HG02973 (cell line): ENCODE measurements around the gene APOB.

Source experiments
- ATAC-seq: cut with Tn5 transposase; IDR thresholded peaks from one replicate; pipeline ENCODE4 v1.9.1; 2021; ENCODE audit warnings: moderate library complexity; ENCODE audit not compliant: unreplicated experiment

The APOB gene, protein sequence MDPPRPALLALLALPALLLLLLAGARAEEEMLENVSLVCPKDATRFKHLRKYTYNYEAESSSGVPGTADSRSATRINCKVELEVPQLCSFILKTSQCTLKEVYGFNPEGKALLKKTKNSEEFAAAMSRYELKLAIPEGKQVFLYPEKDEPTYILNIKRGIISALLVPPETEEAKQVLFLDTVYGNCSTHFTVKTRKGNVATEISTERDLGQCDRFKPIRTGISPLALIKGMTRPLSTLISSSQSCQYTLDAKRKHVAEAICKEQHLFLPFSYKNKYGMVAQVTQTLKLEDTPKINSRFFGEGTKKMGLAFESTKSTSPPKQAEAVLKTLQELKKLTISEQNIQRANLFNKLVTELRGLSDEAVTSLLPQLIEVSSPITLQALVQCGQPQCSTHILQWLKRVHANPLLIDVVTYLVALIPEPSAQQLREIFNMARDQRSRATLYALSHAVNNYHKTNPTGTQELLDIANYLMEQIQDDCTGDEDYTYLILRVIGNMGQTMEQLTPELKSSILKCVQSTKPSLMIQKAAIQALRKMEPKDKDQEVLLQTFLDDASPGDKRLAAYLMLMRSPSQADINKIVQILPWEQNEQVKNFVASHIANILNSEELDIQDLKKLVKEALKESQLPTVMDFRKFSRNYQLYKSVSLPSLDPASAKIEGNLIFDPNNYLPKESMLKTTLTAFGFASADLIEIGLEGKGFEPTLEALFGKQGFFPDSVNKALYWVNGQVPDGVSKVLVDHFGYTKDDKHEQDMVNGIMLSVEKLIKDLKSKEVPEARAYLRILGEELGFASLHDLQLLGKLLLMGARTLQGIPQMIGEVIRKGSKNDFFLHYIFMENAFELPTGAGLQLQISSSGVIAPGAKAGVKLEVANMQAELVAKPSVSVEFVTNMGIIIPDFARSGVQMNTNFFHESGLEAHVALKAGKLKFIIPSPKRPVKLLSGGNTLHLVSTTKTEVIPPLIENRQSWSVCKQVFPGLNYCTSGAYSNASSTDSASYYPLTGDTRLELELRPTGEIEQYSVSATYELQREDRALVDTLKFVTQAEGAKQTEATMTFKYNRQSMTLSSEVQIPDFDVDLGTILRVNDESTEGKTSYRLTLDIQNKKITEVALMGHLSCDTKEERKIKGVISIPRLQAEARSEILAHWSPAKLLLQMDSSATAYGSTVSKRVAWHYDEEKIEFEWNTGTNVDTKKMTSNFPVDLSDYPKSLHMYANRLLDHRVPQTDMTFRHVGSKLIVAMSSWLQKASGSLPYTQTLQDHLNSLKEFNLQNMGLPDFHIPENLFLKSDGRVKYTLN (N-terminal part only)

DNA sequence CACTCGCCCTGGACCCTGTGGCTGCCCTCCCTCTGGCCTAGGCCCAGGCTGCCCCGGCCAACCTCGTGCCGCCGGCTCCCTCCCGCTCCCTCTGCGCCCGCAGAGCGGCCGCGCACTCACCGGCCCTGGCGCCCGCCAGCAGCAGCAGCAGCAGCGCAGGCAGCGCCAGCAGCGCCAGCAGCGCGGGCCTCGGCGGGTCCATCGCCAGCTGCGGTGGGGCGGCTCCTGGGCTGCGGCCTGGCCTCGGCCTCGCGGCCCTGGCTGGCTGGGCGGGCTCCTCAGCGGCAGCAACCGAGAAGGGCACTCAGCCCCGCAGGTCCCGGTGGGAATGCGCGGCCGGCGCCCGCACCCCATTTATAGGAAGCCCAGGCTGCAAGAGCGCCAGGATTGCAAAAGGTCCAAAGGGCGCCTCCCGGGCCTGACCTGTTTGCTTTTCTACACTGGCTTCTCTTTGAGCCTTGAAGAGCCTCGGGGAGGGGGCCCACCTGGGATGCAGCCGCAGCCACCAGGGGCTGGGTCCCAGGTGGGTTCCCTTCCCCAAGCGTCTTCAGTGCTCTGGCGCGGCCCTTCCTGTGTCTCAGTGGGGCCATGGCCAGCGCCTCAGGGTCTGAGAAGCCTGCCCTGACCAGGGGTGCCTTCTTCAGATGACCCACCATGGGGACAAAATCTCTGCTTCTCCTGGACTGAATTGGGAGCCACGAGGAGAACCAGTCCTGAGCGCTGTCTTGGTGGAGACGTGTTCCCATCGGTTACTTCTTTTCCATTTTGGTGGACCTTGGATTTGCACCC, at the start of gene APOB:
TSS of gene APOB (minus strand) at position 330 of the 789 bp plus-strand sequence. CDS start at position 202, 128 bp downstream.
- ATAC-seq: no peak

DNA sequence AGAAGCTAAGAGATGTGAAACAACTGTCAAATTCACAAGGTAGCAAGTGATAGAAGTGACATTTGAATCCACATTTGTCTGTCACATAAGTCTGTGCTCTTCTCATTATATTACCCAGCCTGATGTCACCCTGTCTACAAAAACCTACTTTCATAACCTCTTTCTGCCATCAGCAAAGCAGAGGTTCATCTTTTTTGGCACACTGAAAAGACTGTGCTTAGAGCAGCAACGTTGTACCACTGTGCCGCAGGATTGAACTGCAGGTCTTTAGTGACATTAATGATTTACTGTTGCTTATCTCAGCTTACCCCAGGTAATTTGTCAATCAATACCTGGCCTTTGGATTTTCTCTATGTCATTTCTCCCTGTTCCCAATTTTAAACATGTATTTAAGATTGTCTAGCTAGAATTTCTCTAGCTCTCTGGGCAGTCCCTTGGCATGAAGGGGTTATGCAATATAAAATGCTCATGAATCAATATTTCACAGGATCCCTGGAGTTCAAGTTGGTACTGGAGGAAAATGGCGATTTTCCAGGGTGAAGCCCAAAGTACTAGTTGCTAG, 48.5 kb upstream of the APOB start:
- ATAC-seq: no peak

DNA sequence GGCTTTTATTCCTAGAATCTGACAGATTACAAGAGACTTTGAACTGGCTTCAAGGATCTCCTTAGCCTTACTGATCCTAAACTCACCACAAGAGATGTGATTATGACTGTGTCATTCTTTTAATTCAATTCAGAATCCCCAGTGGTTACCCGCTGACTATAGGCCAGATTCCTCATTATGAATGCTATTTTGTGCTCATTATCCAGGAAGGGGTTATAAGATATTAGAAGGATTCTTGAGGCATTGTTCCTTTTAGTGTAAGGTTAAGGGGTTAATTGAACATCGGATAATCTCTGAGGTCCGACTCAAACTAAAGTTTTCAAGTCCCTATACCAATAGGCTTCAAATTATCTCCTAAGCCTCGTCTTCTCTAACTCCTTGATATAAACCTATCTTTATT, 40.5 kb upstream of the APOB start:
- no peak for ATAC-seq

DNA sequence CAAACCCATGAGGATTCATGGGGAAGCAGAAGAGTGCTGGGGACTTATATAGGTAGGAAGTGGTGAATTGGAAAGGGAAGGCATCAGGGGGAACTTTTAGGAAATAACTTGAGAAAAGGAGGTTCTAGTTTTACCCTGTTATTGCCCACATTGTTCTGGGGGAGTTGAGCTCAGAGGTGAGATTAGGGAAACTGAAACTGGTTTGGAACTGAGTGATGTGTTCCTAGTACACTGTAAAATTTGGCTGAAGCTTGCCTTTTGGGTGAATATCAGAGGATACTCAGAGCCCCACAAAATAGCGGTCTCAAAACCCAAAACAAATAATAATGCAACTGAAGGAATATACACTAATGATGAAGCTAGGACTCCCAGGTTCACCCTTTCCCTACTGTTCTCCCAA, 39.6 kb upstream of the APOB start:
- no peak for ATAC-seq

DNA sequence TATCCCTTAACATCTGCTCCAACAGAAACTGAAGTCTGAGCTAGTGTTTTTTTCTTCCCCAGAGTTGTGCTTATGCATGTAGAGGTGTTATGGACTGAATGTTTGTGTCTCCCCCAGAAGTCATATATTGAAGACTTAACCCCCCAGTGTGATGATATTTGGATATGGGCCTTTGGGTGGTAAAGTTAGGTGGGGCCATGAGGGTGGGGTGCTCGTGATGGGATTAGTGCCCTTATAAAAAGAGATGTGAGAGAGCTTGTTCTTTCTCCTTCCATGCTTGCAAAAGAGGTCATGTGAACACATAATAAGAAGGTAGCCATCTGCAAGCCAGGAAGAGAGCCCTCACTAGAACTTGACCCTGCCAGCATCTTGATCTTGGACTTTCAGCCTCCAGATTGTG, 34.4 kb upstream of the APOB start:
- ATAC-seq: no peak

DNA sequence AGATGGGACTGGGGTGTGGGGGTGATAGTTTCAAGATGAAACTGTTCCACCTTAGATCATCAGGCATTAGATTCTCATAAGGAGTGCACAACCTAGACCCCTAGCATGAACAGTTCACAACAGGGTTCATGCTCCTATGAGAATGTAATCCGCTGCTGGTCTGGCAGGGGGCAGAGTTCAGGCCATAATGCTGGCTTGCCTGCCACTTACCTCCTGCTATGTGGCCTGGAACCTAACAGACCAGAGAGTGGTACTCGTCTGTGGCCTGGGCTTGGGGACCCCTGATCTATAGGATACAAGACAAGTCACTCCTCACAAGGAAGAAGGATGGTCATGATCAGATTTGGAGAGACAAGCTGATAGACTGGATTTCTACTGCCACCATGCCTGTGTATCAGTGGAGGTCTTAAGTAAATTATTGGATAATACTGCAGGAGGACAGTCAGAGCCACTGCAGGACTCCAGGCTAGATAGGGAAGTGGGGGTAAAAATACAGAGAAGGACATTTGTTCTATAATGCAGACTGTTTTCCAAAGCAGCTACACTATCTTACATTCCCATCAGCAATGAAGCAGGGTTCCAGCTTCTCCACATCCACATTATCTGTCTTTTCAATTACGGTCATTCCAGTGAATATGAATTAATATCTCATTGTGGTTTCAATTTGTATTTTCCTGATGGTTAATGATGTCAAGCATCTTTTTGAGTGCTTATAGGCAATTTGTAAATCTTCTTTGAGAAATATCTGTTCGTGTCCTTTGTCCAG, 28.8 kb upstream of the APOB start:
- ATAC-seq: no peak

DNA sequence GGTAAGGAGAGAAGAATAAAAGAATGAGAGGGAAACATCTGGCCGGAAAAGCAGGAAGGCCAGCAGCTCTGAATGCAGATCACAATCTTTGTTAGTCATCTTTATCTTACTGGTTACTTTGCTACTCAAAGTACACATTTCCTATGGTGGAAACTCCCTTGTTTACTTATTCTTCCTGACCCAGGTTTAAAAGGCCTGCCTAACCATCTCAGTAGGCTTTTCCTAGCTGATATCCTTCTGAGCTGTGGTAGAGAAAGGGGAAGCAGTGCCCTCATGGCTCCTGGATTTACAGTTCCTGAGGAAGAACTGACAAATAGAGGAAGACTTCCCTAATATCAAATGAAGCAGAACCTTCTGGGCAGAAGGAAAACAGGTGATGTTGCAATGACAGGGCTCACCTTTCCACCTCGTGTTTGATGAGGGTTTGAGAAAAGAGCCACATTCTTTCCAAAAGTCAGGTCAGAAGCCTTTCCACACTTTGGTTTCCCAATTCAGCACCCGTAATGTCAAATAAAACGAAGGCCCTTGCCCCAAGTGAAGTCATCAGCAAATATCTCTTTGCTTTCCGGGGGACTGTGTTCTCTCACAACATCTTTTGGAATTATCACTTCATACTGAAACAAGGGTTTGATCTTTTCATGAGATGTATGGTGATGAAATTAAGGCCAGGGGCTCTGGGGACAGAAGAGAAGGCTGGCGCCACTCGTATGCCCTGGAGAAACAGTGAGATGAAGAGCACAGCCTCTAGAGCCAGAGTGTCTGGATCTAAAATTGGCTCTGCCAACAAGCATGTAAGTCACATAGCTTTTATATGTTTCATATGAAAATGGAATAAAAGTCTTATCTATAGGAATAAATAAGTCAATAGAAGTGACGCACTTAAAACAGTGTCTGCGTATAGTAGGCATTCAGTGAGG, 26.7 kb upstream of the APOB start:
- no peak for ATAC-seq

DNA sequence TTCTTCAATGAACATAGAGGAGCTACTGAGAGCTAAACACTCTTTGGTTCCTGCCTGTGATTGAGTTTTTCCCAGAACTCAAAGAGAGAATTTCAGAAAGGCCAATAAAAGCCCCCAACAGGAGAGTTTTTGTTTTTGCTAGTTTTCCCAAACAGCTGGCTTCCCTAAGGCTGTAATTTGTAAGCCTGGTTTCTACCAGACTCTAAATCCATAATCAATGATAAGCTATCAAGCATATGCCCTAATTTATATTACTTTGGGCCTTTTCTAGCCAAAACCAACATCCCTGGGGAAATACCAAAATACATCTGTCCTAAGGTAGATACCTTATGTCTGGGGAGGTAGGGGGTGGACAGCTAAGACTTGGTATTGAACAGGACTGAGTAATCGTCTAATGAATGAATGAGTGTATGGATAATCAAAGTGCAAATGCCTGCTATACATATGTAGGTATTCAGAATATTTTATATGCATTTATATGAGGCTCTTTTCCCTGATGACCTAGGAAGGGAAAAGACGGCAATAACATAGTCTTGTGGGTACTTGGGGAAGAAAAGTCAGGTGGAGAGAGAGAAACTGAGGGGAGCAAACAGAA, 26.0 kb upstream of the APOB start:
- no peak for ATAC-seq

DNA sequence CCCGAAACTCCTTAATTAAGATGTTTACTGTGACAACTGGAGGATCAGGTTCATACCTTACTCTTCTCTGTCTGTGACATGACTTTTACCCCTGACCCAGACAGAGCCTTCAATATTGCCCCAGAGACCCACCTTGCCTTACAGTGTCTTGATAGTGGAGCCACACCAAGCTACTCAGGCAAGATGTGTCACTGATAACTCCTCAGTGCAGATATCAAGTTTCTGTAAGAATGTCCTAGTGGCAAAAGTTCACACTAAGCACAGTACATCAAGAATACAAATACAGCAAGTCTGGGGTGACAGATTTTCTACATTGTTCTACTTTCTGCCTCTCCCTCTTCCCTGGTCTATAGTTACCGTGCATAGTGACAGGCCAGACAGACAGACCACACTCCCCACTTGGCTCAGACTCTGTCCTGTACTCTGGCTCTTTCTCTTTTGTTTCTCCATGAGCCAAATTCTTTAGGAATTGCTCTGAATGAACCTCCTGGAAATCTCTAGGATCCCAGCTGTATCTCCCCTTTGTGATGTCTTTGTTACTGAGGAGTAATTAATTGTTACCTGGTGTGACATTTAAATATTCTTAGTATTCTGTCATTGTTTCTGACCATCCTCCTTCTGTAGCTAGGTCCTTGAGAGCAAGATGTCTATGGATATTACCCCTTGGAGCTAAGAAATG, 24.1 kb upstream of the APOB start:
- ATAC-seq: no peak

DNA sequence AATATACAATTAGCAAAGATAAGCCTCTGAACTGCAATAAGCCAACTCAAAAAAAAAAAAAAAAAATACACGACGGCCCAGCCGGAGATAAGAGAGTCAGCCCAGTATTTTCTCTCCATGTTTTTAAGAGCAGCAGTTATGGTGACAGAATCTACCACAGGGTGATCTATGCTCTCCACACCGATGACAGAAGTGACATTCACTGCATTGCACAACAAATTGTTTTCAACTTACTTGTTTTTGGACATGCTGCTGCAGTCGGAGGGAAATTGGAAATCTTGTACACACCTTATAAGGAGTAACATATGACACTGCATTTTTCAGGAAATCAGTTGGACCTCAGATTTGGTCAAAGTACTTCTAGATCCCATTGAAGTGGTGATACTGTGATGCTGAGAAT, 23.3 kb upstream of the APOB start:
- ATAC-seq: no peak

DNA sequence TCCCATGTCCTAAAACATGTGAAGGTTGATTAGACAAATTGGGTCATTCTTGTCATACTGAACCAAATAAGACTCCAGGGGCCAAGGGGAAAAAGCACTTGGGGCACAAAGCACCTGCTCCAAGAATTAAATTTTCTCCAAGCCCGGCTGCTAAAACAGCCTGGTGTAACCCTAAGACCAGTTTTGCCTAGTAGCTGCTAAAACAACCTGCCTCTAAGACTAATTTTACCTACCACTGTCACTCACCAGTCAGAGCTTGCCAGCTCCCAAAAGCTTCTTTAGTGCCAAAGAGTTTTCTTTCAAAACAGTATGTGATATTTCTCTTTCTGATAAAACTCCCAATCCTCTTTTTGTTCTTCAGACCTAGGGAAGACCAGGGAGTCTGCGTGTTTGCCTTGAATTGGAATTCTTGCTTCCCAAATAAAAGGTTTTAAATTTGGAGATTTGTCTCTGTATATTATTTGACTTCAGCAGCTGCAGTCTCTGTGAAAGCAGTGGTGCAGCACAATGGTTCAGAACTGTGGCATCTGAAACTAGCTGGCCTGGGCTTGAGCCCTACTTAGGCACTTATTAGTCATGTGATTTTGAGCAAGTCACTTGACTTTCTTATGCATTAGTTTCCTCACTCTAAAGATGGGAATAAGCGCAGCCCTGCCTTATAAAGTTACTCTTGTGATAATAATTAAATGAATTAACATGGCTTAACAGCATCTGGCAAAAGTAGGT, 16.2 kb upstream of the APOB start:
- ATAC-seq: no peak

DNA sequence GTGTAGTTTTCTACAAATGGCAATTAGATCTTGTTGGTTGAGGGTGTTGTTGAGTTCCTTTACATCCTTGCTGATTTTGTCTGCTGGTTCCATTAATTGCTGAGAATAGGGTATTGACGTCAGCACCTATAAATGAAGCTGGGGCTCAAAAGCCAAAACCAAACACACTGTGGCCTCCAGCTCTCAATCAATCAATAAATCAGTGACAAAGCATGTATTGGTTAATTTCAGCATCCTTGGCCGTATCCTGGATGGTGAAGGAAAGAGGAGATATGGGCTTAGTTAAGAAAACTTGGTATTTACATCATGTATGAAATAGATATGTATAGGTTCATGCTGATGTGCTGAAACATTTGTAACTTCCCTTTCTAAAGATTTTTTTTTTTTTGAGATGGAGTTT, 13.2 kb upstream of the APOB start:
- ATAC-seq: no peak

DNA sequence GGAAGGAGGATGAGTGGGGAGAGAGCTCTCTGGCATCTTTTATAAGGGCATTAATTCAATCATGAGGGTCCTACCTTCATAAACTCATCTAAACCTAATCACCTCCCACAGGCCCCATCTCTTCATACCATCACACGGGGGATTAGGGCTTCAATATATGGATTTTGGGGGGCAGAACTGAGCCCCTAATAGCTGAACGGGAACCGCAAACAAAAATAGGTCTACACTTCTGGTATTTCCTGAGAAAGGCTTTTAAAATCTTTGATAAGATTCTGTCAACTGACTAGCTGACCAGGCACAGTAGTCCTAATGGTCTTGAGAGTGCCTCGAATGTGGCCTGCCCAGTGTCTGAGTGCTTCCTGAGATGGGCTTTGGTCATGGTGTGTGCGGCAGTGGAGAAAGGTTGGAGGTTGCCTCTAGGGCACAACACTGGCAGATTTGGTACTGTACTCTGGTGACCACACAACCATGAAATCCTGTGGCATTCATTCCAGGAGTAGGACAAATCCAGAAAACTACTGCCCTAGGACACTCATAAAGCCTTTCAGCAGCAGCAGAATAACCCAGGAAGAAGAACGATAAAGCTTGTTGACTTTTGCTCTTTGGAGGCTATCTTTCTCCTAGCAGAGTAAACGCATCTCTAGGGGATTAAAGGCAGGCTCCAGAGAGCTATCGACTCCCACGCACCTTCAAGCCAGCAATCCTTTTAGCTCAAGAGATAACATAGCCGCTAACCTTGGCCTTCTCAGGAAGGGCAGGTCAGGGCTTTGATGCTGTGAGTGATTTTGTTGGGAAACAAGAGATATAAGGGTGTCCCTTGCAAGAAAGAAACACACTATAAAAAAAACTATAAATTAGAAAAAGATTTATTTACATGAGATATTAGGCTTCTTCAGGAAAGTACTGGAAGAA, 12.3 kb upstream of the APOB start:
- no peak for ATAC-seq

DNA sequence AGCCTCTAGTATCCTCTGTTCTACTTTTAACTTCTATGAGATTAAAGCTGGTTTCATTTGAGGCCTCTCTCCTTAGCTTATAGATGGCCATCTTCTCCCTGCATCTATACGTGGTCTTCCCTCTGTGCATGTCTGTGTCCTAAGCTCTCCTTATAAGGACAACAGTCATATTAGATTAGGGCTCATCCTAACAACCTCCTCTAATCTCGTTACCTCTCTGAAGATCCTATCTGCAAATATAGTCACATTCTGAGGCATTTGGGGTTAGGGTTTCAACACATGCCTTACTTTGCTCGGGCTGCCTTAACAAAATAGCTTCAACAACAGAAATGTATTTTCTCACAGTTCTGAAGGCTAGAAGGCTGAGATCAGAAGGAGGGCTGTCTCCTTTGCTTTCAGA, 11.6 kb upstream of the APOB start:
- no peak for ATAC-seq

DNA sequence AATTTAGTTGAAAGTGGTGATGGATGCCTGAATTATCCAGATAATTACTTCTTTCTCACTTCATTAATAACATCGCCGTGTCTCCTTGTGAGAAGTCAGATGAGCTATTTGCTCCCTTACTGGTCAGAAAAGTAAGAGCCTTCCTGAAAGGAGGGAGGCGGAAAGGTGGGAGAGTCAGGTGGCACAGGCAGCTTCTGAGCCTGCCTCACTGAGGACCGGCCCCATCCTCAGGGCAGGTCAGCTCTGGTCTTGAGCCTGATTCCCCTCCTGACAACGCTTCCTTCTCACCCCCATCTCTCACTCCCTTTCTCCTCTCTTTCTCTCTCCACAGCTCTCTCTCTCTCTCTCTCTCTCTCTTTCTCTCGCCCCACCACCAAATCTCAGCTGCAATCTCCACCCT, 10.1 kb upstream of the APOB start:
- ATAC-seq: no peak

DNA sequence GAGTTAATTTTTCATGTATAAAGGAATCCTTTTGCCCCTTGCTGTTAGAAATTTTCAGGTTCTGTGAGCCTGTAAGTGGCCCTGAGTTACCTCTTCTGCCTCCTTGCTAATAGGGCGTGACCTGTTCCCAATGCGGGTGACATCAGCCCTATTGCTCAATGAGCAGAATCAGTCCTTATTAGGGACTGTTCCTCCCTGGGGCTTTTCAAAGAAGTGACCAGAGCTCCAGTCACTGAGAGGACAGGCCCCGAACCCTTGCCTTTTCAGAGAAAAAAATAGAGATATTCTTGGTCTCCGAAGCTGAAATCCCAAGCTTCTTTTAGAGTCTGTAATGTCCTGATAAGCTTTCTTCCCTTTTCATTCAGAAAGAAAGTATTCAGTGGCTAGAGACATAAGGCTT, 8.2 kb upstream of the APOB start:
- ATAC-seq: no peak
